ENCODE measurements around the gene ATRIP.
"Not testable (repeated sequence)": the region's sequence is repeated elsewhere in the genome, so short reads cannot be mapped to it uniquely, and the experiment has no call there.

Gene ATRIP

GRCh38 chr3:48446425-48447193 is at the start of gene ATRIP:
Gene ATRIP, plus strand, starts transcription at chr3:48446737. Its CDS starts 109 bp downstream, at chr3:48446846.
- peak; percentile 69 to 80 for DNase-seq (ENCODE audit: extremely low read depth in 1 of 2, low read depth in 1 of 2)

- no peak for DNase-seq (ENCODE audit: extremely low read depth in 1 of 2, low read depth in 1 of 2)
Measured at GRCh38 chr3:48397767-48398681, 48.5 kb upstream of the ATRIP start.

GRCh38 chr3:48398701-48399386 is 47.7 kb upstream of the ATRIP start:
- no peak for DNase-seq (ENCODE audit: extremely low read depth in 1 of 2, low read depth in 1 of 2)

GRCh38 chr3:48399387-48400172 is 47.0 kb upstream of the ATRIP start:
- no peak for DNase-seq (ENCODE audit: extremely low read depth in 1 of 2, low read depth in 1 of 2)

GRCh38 chr3:48400824-48401433 is 45.6 kb upstream of the ATRIP start:
- DNase-seq (ENCODE audit: extremely low read depth in 1 of 2, low read depth in 1 of 2): peak; percentile 32 to 38

GRCh38 chr3:48401434-48401901 is 45.1 kb upstream of the ATRIP start:
- DNase-seq (ENCODE audit: extremely low read depth in 1 of 2, low read depth in 1 of 2): not testable (repeated sequence)

GRCh38 chr3:48402281-48402732 is 44.2 kb upstream of the ATRIP start:
- no peak for DNase-seq (ENCODE audit: extremely low read depth in 1 of 2, low read depth in 1 of 2)

- no peak for DNase-seq (ENCODE audit: extremely low read depth in 1 of 2, low read depth in 1 of 2)
Measured at GRCh38 chr3:48402907-48403306, 43.6 kb upstream of the ATRIP start.

GRCh38 chr3:48403533-48404439 is 42.8 kb upstream of the ATRIP start:
- no peak for DNase-seq (ENCODE audit: extremely low read depth in 1 of 2, low read depth in 1 of 2)

- DNase-seq (ENCODE audit: extremely low read depth in 1 of 2, low read depth in 1 of 2): no peak
Measured at GRCh38 chr3:48404440-48405342, 41.8 kb upstream of the ATRIP start.

- no peak for DNase-seq (ENCODE audit: extremely low read depth in 1 of 2, low read depth in 1 of 2)
Measured at GRCh38 chr3:48405343-48405881, 41.1 kb upstream of the ATRIP start.

- DNase-seq (ENCODE audit: extremely low read depth in 1 of 2, low read depth in 1 of 2): no peak
Measured at GRCh38 chr3:48405971-48406370, 40.6 kb upstream of the ATRIP start.

- DNase-seq (ENCODE audit: extremely low read depth in 1 of 2, low read depth in 1 of 2): no peak
Measured at GRCh38 chr3:48406443-48407431, 39.8 kb upstream of the ATRIP start.

GRCh38 chr3:48407542-48408099 is 38.9 kb upstream of the ATRIP start:
- no peak for DNase-seq (ENCODE audit: extremely low read depth in 1 of 2, low read depth in 1 of 2)

GRCh38 chr3:48408823-48409281 is 37.7 kb upstream of the ATRIP start:
- DNase-seq (ENCODE audit: extremely low read depth in 1 of 2, low read depth in 1 of 2): no peak

Data from activated CD8-positive, alpha-beta memory T cell treated with anti-CD3 and anti-CD28 coated beads for 1 hour (primary cell).